Measurements from ENCODE around the gene SLC28A3.

Gene SLC28A3

GRCh38 chr9:84230355-84231145 is 110.0 kb downstream of the SLC28A3 start:
- no peak for DNase-seq

GRCh38 chr9:84229191-84229590 is 111.4 kb downstream of the SLC28A3 start:
- DNase-seq = no peak

- DNase-seq = no peak
Observed at GRCh38 chr9:84228130-84228720, 112.3 kb downstream of the SLC28A3 start.

- DNase-seq = no peak
Observed at GRCh38 chr9:84226126-84226525, 114.4 kb downstream of the SLC28A3 start.
